Measurements from ENCODE around the gene NAXD.

GRCh38 chr13:110634558-110634957, 19.2 kb downstream of the NAXD start:
- TF ChIP-seq, protein P1, sequence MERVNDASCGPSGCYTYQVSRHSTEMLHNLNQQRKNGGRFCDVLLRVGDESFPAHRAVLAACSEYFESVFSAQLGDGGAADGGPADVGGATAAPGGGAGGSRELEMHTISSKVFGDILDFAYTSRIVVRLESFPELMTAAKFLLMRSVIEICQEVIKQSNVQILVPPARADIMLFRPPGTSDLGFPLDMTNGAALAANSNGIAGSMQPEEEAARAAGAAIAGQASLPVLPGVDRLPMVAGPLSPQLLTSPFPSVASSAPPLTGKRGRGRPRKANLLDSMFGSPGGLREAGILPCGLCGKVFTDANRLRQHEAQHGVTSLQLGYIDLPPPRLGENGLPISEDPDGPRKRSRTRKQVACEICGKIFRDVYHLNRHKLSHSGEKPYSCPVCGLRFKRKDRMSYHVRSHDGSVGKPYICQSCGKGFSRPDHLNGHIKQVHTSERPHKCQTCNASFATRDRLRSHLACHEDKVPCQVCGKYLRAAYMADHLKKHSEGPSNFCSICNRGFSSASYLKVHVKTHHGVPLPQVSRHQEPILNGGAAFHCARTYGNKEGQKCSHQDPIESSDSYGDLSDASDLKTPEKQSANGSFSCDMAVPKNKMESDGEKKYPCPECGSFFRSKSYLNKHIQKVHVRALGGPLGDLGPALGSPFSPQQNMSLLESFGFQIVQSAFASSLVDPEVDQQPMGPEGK (CRISPR knock-in tag; IDR thresholded peaks at IDR 0.05; ENCODE audit: borderline replicate concordance): no peak
- no peak for TF ChIP-seq ZNF70 (CRISPR knock-in tag; IDR thresholded peaks at IDR 0.05)
- no peak for TF ChIP-seq RARB (CRISPR knock-in tag; IDR thresholded peaks at IDR 0.05)
- TF ChIP-seq ZFP30 (CRISPR knock-in tag; IDR thresholded peaks at IDR 0.05): no peak
- no peak for TF ChIP-seq POU6F1 (CRISPR knock-in tag; IDR thresholded peaks at IDR 0.05; ENCODE audit: borderline replicate concordance, low read depth)
- TF ChIP-seq ARNTL (CRISPR knock-in tag; IDR thresholded peaks at IDR 0.05; ENCODE audit: borderline replicate concordance, low read depth): no peak
- no peak for TF ChIP-seq OSR1 (CRISPR knock-in tag; IDR thresholded peaks at IDR 0.05)

All from SK-N-SH treated with all-trans-retinoic acid at 6 μM for 48 hours (cell line).